Tibial artery (tissue), 4 donors: Measurements from ENCODE around the gene GATB.

Experiments used
- DNase-seq, 2 donors: peaks; one replicate each; pipeline ENCODE4 v3.0.0-alpha.2; 2019
- H3K27ac ChIP-seq, 2 donors: fragments of 200-600 bp; sonication (generic) in 1 of 2; 1 replicate in 1 of 2; 2 replicates in 1 of 2; pipeline ENCODE4 v1.5.1; 2018 to 2019; ENCODE audit warnings: mild to moderate bottlenecking in 1 of 2
- H3K27me3 ChIP-seq, 2 donors: fragments of 200-600 bp; sonication (generic) in 1 of 2; one replicate each; pipeline versions ENCODE4 v1.5.1 to v1.6.0; 2016 to 2019
- H3K36me3 ChIP-seq, 3 donors: fragments of 200-600 bp; sonication (generic) in 2 of 3; one replicate each; pipeline ENCODE4 v1.5.1; 2016 to 2019; ENCODE audit warnings: mild to moderate bottlenecking in 2 of 3
- H3K4me1 ChIP-seq, 4 donors: fragments of 200-600 bp; sonication (generic) in 2 of 4; 1 replicate in 3 of 4; 2 replicates in 1 of 4; pipeline ENCODE4 v1.5.1; 2016 to 2019
- H3K4me3 ChIP-seq, 2 donors: fragments of 200-600 bp; sonication (generic) in 1 of 2; 1 replicate in 1 of 2; 2 replicates in 1 of 2; pipeline ENCODE4 v1.5.1; 2018 to 2019; ENCODE audit warnings: mild to moderate bottlenecking in 2 of 2
- H3K9me3 ChIP-seq, 3 donors: fragments of 200-600 bp; sonication (generic) in 1 of 3; one replicate each; pipeline ENCODE4 v1.5.1; 2016 to 2019
- intact Hi-C: fragments of 100-400 bp; cut with DNase I; formaldehyde crosslinking; loops from one replicate; pipeline ENCODE4 v1.15.0; 2023; ENCODE audit warnings: low total_unique reads
- TF ChIP-seq, protein P1 (sequence below), 2 experiments: fragments of 200-600 bp in 1 of 2; fragments of 450-650 bp in 1 of 2; IDR thresholded peaks; one replicate each; pipeline ENCODE4 v1.5.1; 2017 to 2019; ENCODE audit warnings: antibody characterized with exemption in 2 of 2, mild to moderate bottlenecking in 1 of 2, moderate library complexity in 1 of 2

The GATB gene, protein sequence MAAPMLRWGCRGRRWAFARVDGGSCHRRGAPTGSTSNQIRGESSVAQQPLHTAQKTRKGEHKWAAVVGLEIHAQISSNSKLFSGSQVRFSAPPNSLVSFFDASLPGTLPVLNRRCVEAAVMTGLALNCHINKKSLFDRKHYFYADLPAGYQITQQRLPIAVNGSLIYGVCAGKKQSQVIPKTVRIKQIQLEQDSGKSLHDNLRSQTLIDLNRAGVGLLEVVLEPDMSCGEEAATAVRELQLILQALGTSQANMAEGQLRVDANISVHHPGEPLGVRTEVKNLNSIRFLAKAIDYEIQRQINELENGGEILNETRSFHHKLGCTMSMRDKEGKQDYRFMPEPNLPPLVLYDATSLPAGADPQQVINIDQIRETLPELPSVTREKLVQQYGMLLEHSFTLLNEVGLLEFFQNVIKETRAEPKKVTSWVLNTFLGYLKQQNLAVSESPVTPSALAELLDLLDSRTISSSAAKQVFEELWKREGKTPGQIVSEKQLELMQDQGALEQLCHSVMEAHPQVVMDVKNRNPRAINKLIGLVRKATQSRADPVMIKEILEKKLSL

DNA sequence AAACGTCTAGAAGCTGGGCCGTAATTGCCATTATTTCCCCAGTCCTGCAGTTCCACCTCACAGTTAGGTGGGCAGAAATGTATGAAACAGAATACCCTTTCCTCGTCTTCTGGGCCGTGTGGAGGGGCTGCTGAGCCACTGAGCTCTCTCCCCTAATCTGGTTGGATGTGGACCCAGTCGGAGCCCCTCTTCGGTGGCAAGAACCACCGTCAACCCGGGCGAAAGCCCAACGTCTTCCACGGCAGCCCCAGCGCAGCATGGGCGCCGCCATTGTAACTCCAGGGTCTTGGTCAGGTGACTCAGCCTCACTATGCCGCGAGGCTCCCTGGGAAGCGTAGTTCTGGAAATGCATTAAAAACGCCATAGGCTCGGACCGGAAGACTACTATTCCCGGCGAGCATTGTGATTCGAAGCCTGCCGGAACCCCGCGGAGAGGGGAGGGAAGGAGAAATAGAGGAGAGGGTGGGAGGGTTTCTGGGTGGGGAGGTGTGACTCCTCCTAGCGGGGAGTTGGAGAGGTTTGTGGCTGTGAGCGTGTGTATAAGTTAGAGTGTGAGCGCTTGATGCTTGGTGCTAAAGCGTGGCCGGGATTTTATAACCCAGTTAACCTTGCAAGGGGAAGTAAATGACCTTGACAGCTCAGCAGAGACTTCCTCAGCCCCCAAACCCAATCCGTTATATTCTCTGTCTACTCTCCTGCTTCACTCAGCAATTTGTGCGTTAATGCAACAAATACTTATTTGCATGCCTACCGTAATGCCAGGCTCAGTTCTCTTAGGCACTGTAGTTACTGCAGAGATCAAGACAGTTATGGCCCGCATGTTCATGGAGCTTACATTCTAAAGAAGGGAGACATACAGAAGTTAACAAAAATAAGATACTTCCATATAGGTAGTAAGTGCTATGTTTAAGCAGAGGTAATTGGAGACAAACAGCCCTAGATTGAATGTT lies at the start of gene GATB:
GATB (minus strand) TSS at position 296 of the 950 bp plus-strand sequence; CDS start at position 271, 25 bp downstream.
- H3K9me3 ChIP-seq, result no peaks in the 10 kb centered on the region
- peaks cover 0 to 10% (median 6%) of the 10 kb centered on the region in 4 donors for H3K4me1 ChIP-seq
- H3K4me3 ChIP-seq, result peak within 1 kb of the TSS; percentile 68 to 80
- peak; percentile 94 for DNase-seq
- H3K27ac ChIP-seq, result peak within 1 kb of the TSS; percentile 55 to 61
- TF ChIP-seq, protein P1, sequence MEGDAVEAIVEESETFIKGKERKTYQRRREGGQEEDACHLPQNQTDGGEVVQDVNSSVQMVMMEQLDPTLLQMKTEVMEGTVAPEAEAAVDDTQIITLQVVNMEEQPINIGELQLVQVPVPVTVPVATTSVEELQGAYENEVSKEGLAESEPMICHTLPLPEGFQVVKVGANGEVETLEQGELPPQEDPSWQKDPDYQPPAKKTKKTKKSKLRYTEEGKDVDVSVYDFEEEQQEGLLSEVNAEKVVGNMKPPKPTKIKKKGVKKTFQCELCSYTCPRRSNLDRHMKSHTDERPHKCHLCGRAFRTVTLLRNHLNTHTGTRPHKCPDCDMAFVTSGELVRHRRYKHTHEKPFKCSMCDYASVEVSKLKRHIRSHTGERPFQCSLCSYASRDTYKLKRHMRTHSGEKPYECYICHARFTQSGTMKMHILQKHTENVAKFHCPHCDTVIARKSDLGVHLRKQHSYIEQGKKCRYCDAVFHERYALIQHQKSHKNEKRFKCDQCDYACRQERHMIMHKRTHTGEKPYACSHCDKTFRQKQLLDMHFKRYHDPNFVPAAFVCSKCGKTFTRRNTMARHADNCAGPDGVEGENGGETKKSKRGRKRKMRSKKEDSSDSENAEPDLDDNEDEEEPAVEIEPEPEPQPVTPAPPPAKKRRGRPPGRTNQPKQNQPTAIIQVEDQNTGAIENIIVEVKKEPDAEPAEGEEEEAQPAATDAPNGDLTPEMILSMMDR (IDR thresholded peaks at IDR 0.05), result peak in 1 of 2 experiments; percentile 34
- intact Hi-C loops, result no loop called here
- H3K27me3 ChIP-seq, result no peaks in the 10 kb centered on the region
- H3K36me3 ChIP-seq, result peaks cover 0 to 15% (median 4%) of the 10 kb centered on the region in 3 donors

DNA sequence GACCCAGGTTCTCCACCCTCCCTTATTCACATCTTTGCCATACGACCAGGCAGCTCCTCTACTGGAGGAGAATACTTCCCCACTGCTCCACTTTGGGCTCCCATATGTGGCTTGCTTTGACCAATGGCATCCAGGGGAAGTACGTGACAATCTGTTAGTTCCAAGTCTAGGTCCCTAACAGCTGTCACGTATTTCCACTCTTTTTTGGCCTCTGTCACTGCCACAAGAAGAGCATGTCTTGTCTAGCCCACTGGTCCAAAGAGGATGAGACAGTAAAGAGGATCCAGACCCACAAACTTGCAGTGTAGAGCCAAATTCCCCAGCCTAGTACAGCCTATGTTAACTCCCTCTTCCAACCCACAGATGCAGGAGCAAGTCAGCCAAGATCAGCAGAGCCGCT lies 49.7 kb upstream of the GATB start:
- intact Hi-C loops, result no loop called here
- no peaks in the 10 kb centered on the region for H3K36me3 ChIP-seq
- TF ChIP-seq, protein P1 (IDR thresholded peaks at IDR 0.05), result no peak
- no peak overlapping the region for H3K4me3 ChIP-seq
- H3K4me1 ChIP-seq, result peaks cover 0 to 19% (median 8%) of the 10 kb centered on the region in 4 donors
- no peaks in the 10 kb centered on the region for H3K9me3 ChIP-seq
- DNase-seq, result no peak
- no peaks in the 10 kb centered on the region for H3K27me3 ChIP-seq
- no peak overlapping the region for H3K27ac ChIP-seq

DNA sequence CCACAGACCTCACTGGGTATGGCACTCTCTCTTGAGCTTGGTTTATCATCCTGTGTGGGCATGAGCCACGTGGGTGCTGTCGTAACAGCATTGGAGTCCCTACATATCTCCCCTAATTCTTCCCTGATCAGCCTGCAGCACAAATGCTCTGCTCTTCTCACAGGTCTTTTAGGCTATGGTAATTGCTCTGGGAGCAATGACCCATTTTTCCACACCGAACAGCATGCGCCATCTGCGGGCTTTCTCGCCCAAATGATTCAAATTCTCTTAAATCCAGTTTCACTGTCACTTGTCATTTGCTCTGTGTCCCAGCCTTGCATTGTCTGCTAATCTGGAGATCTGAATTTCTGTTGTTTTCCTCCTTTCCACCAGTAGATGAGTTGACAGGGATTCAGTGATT lies 48.9 kb upstream of the GATB start:
- Histone ChIP-seq H3K27me3 (no peaks in the 10 kb centered on the region), H3K27ac (no peak overlapping the region), H3K4me3 (no peak overlapping the region), H3K4me1 (peaks cover 0 to 19% (median 8%) of the 10 kb centered on the region in 4 donors), H3K36me3 (no peaks in the 10 kb centered on the region), H3K9me3 (no peaks in the 10 kb centered on the region)
- no peak for DNase-seq
- TF ChIP-seq, protein P1 (IDR thresholded peaks at IDR 0.05), result no peak
- intact Hi-C loops, result no loop called here

DNA sequence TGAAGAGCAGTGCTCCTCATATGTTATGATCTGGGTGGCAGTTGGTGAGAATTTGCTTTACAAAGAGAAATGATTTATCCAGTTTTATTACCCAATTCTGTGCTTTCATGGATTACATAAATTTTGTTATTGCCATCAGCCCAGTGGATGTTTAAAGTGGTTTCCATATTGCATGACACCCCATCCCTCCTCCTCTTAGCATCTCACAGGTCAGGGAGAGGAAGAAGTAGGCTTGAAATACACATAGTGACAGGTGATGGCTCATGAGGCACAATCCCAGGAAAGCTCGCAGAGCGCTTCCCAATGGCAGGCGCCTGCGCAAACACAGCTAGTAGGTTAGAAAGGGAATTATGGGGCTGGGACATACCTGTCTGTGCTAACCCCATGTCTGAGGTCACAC lies 47.7 kb upstream of the GATB start:
- H3K27ac ChIP-seq, result no peak overlapping the region

DNA sequence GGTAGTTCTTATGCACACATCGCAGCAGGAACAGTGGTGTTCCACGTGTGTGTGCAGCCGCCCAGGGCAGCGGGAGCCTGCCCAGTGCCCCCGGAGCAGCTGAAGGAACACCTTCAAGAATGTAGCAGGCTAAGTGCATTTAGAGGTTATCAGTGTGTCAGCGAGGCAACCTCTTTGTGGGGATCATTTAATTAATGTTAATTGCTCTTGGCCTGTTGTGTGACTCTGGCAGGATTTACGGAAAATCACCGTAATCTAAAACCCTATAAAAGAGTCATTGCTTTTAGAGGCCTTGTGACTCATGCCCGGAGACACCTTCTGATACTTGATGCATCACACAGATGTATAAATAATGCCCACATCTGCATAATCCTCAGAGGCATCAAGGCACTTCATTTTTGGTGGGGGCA lies 47.3 kb upstream of the GATB start:
- peaks cover 0 to 19% (median 8%) of the 10 kb centered on the region in 4 donors for H3K4me1 ChIP-seq
- no peaks in the 10 kb centered on the region for H3K36me3 ChIP-seq
- intact Hi-C loops, result no loop called here
- TF ChIP-seq, protein P1 (IDR thresholded peaks at IDR 0.05), result no peak
- H3K4me3 ChIP-seq, result no peak overlapping the region
- H3K27ac ChIP-seq, result peak overlapping the region in 1 of 2 donors; percentile 64
- no peaks in the 10 kb centered on the region for H3K9me3 ChIP-seq
- H3K27me3 ChIP-seq, result no peaks in the 10 kb centered on the region
- DNase-seq, result no peak

More for the DNA sequence above, 47.7 kb upstream of the GATB start:
- DNase-seq, result no peak
- no peaks in the 10 kb centered on the region for H3K9me3 ChIP-seq
- intact Hi-C loops, result no loop called here
- H3K27me3 ChIP-seq, result no peaks in the 10 kb centered on the region
- TF ChIP-seq, protein P1 (IDR thresholded peaks at IDR 0.05), result no peak
- no peaks in the 10 kb centered on the region for H3K36me3 ChIP-seq
- peaks cover 0 to 19% (median 8%) of the 10 kb centered on the region in 4 donors for H3K4me1 ChIP-seq
- no peak overlapping the region for H3K4me3 ChIP-seq
